Prostate gland (tissue), 2 donors: ENCODE data around the gene TMEM94. TPM values are rescaled to one million over a fixed set of nuclear protein-coding genes. Genes with fewer than 3 reads are reported as not detected.
"Not testable (repeated sequence)": the region's sequence is repeated elsewhere in the genome, so short reads cannot be mapped to it uniquely, and the experiment has no call there.

ENCODE experiments used
- DNase-seq: peaks from one replicate; pipeline ENCODE4 v3.0.0-alpha.2; 2019; ENCODE audit warnings: low spot score
- H3K27ac ChIP-seq, 2 donors: fragments of 200-600 bp; sonication (generic); 2 replicates each; pipeline ENCODE4 v1.5.1; 2017 to 2019
- H3K27me3 ChIP-seq: fragments of 200-600 bp; sonication (generic); replicated peaks from 2 replicates; pipeline ENCODE4 v1.5.1; 2019; ENCODE audit not compliant: insufficient read depth
- H3K36me3 ChIP-seq, 2 donors: fragments of 200-600 bp; sonication (generic); 1 replicate in 1 of 2; 2 replicates in 1 of 2; pipeline versions ENCODE4 v1.5.1 to v1.8.1; 2017 to 2019
- H3K4me1 ChIP-seq: fragments of 200-600 bp; sonication (generic); replicated peaks from 2 replicates; pipeline ENCODE4 v1.5.1; 2019
- H3K4me3 ChIP-seq, 2 donors: fragments of 200-600 bp; sonication (generic); 2 replicates each; pipeline ENCODE4 v1.5.1; 2017 to 2019
- H3K9me3 ChIP-seq: fragments of 200-600 bp; sonication (generic); 2 replicates; pipeline ENCODE4 v1.5.1; 2017
- POLR2A ChIP-seq: fragments of 450-650 bp; IDR thresholded peaks from one replicate; pipeline ENCODE4 v1.6.1; 2016; ENCODE audit warnings: antibody characterized with exemption, mild to moderate bottlenecking
- POLR2AphosphoS5 ChIP-seq: sonication (generic); formaldehyde crosslinking; IDR thresholded peaks from one replicate; pipeline ENCODE4 v1.6.1; 2017; ENCODE audit warnings: antibody characterized with exemption
- WGBS: methylation state at CpG from one replicate; pipeline ENCODE4 v1.1.5; 2018; 5-methylcytosine and 5-hydroxymethylcytosine counted together
- intact Hi-C: fragments of 100-400 bp; cut with DNase I; formaldehyde crosslinking; loops from one replicate; pipeline ENCODE4 v1.14.2; 2022
- total RNA-seq, 2 donors: library from RNA; depleted of rRNA; stranded (reverse); fragments of >200 nt; gene quantifications; one replicate each; pipeline ENCODE4 v1.1.0, GENCODE V29; 2016
- TF ChIP-seq, protein P1 (sequence below), 4 experiments: fragments of 200-600 bp in 2 of 4; fragments of 450-650 bp in 2 of 4; sonication (generic) in 2 of 4; IDR thresholded peaks; 1 replicate in 3 of 4; 2 replicates in 1 of 4; pipeline ENCODE4 v1.5.1; 2016 to 2019; ENCODE audit warnings: antibody characterized with exemption in 4 of 4, mild to moderate bottlenecking in 2 of 4, moderate library complexity in 2 of 4

TMEM94 gene
- total RNA-seq, 2 donors from 2014 or later = 63.5 to 128 TPM

DNA sequence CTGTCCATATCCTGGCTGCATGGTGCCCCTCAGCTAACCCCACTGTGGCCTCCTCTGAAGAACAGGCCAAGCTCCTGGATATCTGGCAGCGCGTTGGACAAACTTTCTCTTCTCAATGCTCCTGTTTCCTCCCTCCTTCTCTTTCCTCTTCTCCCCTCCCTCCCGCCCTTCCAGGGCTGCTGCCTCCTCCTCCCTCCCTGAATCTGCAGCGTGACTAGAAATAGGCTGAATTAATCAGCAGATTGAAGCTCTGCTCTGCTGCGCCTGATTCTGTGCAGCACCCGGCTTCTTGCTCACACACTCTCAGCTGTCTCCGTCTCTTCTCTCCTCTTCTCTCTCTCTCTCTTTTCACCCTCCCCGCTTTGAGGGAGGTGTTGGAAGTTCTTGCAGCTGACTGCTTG, 19.8 kb downstream of the TMEM94 start:
- Histone ChIP-seq H3K4me1 (no peaks in the 10 kb centered on the region), H3K4me3 (no peak overlapping the region), H3K9me3 (no peaks in the 10 kb centered on the region), H3K27ac (peak overlapping the region in 1 of 2 donors; percentile 24), H3K27me3 (no peaks in the 10 kb centered on the region), H3K36me3 (no peaks in the 10 kb centered on the region)
- intact Hi-C loops = no loop called here
- 63% methylated on average over 8 of the region's 8 CpGs for WGBS
- no peak for DNase-seq
- TF ChIP-seq, protein P1, sequence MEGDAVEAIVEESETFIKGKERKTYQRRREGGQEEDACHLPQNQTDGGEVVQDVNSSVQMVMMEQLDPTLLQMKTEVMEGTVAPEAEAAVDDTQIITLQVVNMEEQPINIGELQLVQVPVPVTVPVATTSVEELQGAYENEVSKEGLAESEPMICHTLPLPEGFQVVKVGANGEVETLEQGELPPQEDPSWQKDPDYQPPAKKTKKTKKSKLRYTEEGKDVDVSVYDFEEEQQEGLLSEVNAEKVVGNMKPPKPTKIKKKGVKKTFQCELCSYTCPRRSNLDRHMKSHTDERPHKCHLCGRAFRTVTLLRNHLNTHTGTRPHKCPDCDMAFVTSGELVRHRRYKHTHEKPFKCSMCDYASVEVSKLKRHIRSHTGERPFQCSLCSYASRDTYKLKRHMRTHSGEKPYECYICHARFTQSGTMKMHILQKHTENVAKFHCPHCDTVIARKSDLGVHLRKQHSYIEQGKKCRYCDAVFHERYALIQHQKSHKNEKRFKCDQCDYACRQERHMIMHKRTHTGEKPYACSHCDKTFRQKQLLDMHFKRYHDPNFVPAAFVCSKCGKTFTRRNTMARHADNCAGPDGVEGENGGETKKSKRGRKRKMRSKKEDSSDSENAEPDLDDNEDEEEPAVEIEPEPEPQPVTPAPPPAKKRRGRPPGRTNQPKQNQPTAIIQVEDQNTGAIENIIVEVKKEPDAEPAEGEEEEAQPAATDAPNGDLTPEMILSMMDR (IDR thresholded peaks at IDR 0.05) = no peak
- no peak for TF ChIP-seq POLR2AphosphoS5
- no peak for TF ChIP-seq POLR2A

DNA sequence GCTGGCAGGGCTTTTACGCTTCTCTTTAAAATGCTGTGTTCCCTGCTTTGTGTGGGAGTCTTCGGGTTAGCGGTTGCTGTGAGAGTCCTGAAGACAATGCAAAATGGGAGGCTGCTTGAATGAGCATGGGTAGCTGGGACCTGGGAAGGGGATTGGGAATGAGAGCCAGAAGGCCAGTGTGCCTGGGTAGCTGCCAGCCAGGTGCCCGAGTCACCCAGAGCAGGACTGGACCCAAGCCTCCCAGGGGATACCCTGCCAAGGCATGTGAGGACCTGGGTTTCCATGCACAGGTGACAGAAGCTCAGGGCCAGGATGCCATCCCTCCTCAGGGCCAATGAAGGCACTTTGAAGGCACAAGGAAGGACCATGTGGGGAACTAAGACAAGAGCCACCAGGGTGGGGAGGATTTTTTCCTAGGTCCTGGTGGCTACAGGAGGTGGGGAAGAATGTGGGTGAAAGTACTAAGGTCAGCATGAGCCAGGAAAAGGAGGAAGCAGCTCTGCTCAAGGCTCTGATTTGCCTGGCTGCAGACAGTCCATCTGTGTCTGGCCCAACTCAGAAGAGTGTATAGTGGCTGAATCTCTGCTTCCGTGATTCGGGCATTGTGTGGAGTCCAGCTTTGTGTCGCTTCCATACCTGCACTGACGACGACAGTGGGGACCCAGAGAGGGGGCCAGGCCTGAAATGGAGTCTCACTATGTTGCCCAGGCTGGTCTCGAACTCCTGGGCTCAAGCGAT, 20.5 kb downstream of the TMEM94 start:
- Histone ChIP-seq H3K9me3 (no peaks in the 10 kb centered on the region), H3K27ac (peak overlapping the region in 1 of 2 donors; percentile 24), H3K27me3 (no peaks in the 10 kb centered on the region), H3K4me3 (no peak overlapping the region), H3K36me3 (no peaks in the 10 kb centered on the region), H3K4me1 (no peaks in the 10 kb centered on the region)
- DNase-seq = no peak
- intact Hi-C loops = no loop called here
- WGBS = 70% methylated on average over 11 of the region's 11 CpGs
- TF ChIP-seq POLR2A (no peak), POLR2AphosphoS5 (no peak)
- TF ChIP-seq, protein P1 (IDR thresholded peaks at IDR 0.05) = no peak

DNA sequence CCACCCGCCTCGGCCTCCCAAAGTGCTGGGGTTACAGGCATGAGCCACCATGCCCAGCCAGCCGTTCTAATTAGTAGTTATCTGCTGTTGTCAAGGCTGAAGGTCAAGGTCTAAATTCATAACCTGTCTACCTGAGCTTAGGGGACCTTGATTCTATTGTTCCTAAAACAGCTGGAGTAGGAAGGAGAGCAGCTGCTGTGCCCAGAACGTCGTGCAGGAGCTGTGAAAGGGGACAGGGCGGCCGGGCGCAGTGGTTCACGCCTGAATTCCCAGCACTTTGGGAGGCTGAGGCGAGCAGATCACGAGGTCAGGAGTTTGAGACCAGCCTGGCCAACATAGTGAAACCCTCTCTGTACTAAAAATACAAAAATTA, 21.0 kb downstream of the TMEM94 start:
- WGBS = 89% methylated on average over 11 of the region's 11 CpGs
- intact Hi-C loops = not testable (repeated sequence)

DNA sequence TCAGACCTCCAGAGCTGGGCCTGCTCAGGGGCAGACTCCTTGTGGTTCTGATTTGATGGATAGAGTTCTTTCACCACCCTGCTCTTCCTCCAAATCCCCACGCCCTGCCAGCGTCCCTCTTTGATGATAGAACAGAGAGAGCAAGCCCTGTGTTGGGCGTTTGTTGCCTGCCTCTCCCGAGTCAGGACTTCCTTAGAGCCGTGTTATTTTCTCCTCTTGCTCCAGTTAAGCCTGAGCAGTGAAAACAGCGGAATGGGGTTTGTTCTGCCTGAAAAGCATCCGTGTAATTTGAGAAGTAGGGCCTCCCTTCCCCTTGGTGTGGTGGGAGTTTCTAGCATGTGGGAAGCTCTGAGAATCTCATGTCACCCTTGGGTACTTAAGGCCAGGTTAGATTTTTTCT, 22.1 kb downstream of the TMEM94 start:
- H3K27me3 ChIP-seq = no peaks in the 10 kb centered on the region
- H3K4me1 ChIP-seq = no peaks in the 10 kb centered on the region
- WGBS = 47% methylated on average over 7 of the region's 7 CpGs
- intact Hi-C loops = no loop called here
- no peak for DNase-seq
- H3K9me3 ChIP-seq = no peaks in the 10 kb centered on the region
- no peak overlapping the region for H3K27ac ChIP-seq
- no peak for TF ChIP-seq POLR2AphosphoS5
- TF ChIP-seq, protein P1 (IDR thresholded peaks at IDR 0.05) = no peak
- no peak for TF ChIP-seq POLR2A
- no peak overlapping the region for H3K4me3 ChIP-seq
- no peaks in the 10 kb centered on the region for H3K36me3 ChIP-seq

More for the DNA sequence above, 21.0 kb downstream of the TMEM94 start:
- H3K9me3 ChIP-seq, DNase-seq, H3K27ac ChIP-seq, H3K4me1 ChIP-seq, H3K4me3 ChIP-seq, H3K27me3 ChIP-seq, H3K36me3 ChIP-seq: not testable (repeated sequence)

DNA sequence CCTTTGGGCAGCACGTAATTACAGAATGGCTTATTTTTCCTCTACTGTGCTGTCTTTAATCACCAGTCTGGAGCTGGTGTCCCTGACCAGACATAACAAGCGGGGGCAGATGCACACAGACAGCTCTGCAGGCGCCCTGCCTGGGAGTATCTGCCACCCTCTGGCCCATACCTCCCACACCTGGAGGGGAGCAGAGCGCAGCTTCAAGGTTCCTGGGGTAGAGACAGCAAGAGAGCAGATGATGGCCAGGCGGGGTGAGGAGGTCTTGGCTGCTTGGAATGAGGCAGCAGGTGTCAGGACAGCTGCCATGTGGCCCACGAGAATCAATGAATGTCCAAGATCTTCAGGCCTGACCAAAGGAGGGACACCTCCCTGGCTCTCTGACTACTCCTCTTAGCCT, 23.8 kb downstream of the TMEM94 start:
- no peak overlapping the region for H3K27ac ChIP-seq
- no peak overlapping the region for H3K4me3 ChIP-seq
- TF ChIP-seq POLR2A = no peak
- intact Hi-C loops = no loop called here
- H3K4me1 ChIP-seq = no peaks in the 10 kb centered on the region
- no peaks in the 10 kb centered on the region for H3K9me3 ChIP-seq
- H3K36me3 ChIP-seq = no peaks in the 10 kb centered on the region
- WGBS = 91% methylated on average over 6 of the region's 6 CpGs
- DNase-seq = no peak
- no peaks in the 10 kb centered on the region for H3K27me3 ChIP-seq
